Mesenteric fat pad (tissue), 1 donor: ENCODE measurements around the gene LCNL1. TPM values are rescaled to one million over a fixed set of nuclear protein-coding genes. Genes with fewer than 3 reads are reported as not detected.

Experiments
- DNase-seq: peaks from one replicate; pipeline ENCODE4 v3.0.0-alpha.2; 2020; ENCODE audit warnings: low spot score
- total RNA-seq: library from RNA; stranded (reverse); fragmentation: NEBNext Ultra II Directional; extraction: Animal tissue kit (Norgen Biotek cat#: 25700); gene quantifications from one replicate; pipeline ENCODE4 v1.2.1, GENCODE V29; 2021
- donor health status: DM: yes; HTN: yes; CAD: no.

Gene LCNL1
- total RNA-seq, 1 donor from 2014 or later = 0.71 TPM

GRCh38 chr9:137008312-137008711 is 25.5 kb downstream of the LCNL1 start:
- DNase-seq = no peak

- no peak for DNase-seq
These were observed 26.4 kb downstream of the LCNL1 start for GRCh38 chr9:137009217-137009616.

- DNase-seq = no peak
These were observed 27.3 kb downstream of the LCNL1 start for GRCh38 chr9:137009938-137010732.

- DNase-seq = no peak
These were observed 28.4 kb downstream of the LCNL1 start for GRCh38 chr9:137011156-137011555.

GRCh38 chr9:137011907-137012675 is 29.3 kb downstream of the LCNL1 start:
- no peak for DNase-seq

- no peak for DNase-seq
These were observed 30.1 kb downstream of the LCNL1 start for GRCh38 chr9:137012694-137013570.

- no peak for DNase-seq
These were observed 30.8 kb downstream of the LCNL1 start for GRCh38 chr9:137013571-137013940.

GRCh38 chr9:137014166-137014565 is 31.4 kb downstream of the LCNL1 start:
- DNase-seq = no peak

GRCh38 chr9:137014776-137015539 is 32.2 kb downstream of the LCNL1 start:
- no peak for DNase-seq

GRCh38 chr9:137015540-137015930 is 32.7 kb downstream of the LCNL1 start:
- DNase-seq = no peak

- DNase-seq = no peak
These were observed 33.2 kb downstream of the LCNL1 start for GRCh38 chr9:137015976-137016375.

- DNase-seq = no peak
These were observed 33.6 kb downstream of the LCNL1 start for GRCh38 chr9:137016436-137016835.

- DNase-seq = no peak
These were observed 34.3 kb downstream of the LCNL1 start for GRCh38 chr9:137017071-137017470.

- no peak for DNase-seq
These were observed 35.2 kb downstream of the LCNL1 start for GRCh38 chr9:137017791-137018497.

GRCh38 chr9:137018761-137019559 is 36.2 kb downstream of the LCNL1 start:
- no peak for DNase-seq

GRCh38 chr9:137019891-137020683 is 37.3 kb downstream of the LCNL1 start:
- no peak for DNase-seq

- DNase-seq = no peak
These were observed 38.2 kb downstream of the LCNL1 start for GRCh38 chr9:137020771-137021567.

- no peak for DNase-seq
These were observed 38.8 kb downstream of the LCNL1 start for GRCh38 chr9:137021568-137021978.
